Measurements from ENCODE around the gene LOC128125822.

DNA sequence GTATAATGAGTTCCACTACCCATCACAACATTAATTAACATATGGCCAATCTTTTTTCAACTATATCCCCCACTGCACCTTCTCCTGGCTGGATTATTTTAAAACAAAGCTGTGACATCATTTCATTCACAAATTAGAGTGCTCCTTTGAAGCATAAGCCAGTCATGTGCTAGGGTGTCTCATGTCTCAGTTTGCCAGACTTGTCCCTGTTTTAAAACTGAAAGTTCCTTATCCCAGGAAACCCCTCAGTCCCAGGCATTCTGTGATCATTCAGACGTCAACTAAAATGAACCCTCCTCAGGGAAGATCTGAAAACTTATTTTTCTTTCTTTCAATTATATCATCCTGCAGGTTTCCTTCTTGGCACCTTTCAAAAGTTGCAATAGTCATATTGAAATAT lies 29.3 kb upstream of the LOC128125822 start:
- no peak for TF ChIP-seq CTCF (IDR thresholded peaks at IDR 0.05)
- TF ChIP-seq POLR2A (IDR thresholded peaks at IDR 0.05): no peak

Data from right lobe of liver (tissue), 4 donors.